NCI-H1092 (cell line): ENCODE results near the gene SPTLC2.
"Not testable (repeated sequence)": the region's sequence is repeated elsewhere in the genome, so short reads cannot be mapped to it uniquely, and the experiment has no call there.

ENCODE experiments used
- DNase-seq: peaks from one replicate; lab custom pipeline; 2025; lab: John Stamatoyannopoulos, UW

Gene SPTLC2

GRCh38 chr14:77616454-77617229, at the start of gene SPTLC2:
TSS of gene SPTLC2 (minus strand) at chr14:77616637. CDS start at chr14:77616579, 58 bp downstream.
- peak; percentile 99 for DNase-seq

- DNase-seq: no peak
Measured at GRCh38 chr14:77663293-77663692, 46.9 kb upstream of the SPTLC2 start.

- DNase-seq: not testable (repeated sequence)
Measured at GRCh38 chr14:77661562-77661961, 45.1 kb upstream of the SPTLC2 start.

GRCh38 chr14:77660754-77661153, 44.3 kb upstream of the SPTLC2 start:
- DNase-seq: peak; percentile 82

- DNase-seq: no peak
Measured at GRCh38 chr14:77659831-77660230, 43.4 kb upstream of the SPTLC2 start.

- DNase-seq: no peak
Measured at GRCh38 chr14:77657280-77657679, 40.8 kb upstream of the SPTLC2 start.

- no peak for DNase-seq
Measured at GRCh38 chr14:77654001-77654441, 37.6 kb upstream of the SPTLC2 start.

GRCh38 chr14:77649326-77649725, 32.9 kb upstream of the SPTLC2 start:
- no peak for DNase-seq

- DNase-seq: no peak
Measured at GRCh38 chr14:77648520-77649200, 32.2 kb upstream of the SPTLC2 start.

- no peak for DNase-seq
Measured at GRCh38 chr14:77647853-77648252, 31.4 kb upstream of the SPTLC2 start.

- DNase-seq: no peak
Measured at GRCh38 chr14:77646907-77647306, 30.5 kb upstream of the SPTLC2 start.

- no peak for DNase-seq
Measured at GRCh38 chr14:77645520-77646230, 29.2 kb upstream of the SPTLC2 start.

- no peak for DNase-seq
Measured at GRCh38 chr14:77642407-77642806, 26.0 kb upstream of the SPTLC2 start.

GRCh38 chr14:77641534-77642341, 25.3 kb upstream of the SPTLC2 start:
- DNase-seq: no peak

GRCh38 chr14:77640756-77641533, 24.5 kb upstream of the SPTLC2 start:
- DNase-seq: no peak

- DNase-seq: no peak
Measured at GRCh38 chr14:77638771-77639171, 22.3 kb upstream of the SPTLC2 start.

- DNase-seq: not testable (repeated sequence)
Measured at GRCh38 chr14:77635869-77636268, 19.4 kb upstream of the SPTLC2 start.

GRCh38 chr14:77635466-77635865, 19.0 kb upstream of the SPTLC2 start:
- DNase-seq: not testable (repeated sequence)

- DNase-seq: no peak
Measured at GRCh38 chr14:77630111-77630510, 13.7 kb upstream of the SPTLC2 start.

- no peak for DNase-seq
Measured at GRCh38 chr14:77625360-77625759, 8.9 kb upstream of the SPTLC2 start.

GRCh38 chr14:77623201-77623600, 6.8 kb upstream of the SPTLC2 start:
- DNase-seq: no peak
